Measurements from ENCODE around the gene RAI2. TPM values are rescaled to one million over a fixed set of nuclear protein-coding genes. Genes with fewer than 3 reads are reported as not detected.

Gene RAI2
- total RNA-seq, 1 donor from 2014 or later: 32.1 TPM

DNA sequence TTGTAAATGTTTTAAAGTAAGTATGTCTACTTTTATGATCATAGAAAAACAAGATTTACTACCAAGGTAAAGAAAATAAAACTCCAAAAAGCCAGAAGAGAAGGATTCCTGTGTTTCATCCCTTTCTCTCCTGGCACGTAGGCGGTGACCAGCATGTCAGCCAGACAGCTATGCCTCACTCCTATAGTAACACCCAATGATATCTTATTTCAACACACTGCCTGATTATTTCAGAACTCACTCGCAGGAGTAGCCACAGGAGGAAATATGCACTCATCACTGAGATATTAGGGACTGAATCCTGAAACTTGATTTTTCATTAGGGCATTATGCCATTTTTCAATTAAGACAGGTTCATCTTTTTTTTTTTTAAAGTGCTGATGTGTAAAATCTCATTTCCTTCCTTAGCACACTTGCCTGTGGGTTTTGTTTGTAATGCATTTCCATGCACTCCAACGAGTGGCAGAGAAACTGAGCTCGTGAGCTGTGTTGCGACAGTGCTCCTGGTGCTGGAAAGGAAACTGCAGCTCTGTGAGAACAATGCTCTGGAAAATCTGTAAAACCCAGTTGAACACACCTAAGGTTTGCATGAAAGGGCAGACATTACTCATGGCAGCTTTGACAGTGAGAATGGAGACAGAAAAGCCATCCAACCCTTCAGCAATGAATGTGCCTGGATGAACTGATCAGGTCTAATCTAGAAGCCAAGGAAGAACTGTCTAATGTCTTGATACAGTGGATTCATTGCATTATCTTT, 18.2 kb downstream of the RAI2 start:
- intact Hi-C loops (cut with DNase I): no loop called here
- Histone ChIP-seq H3K36me3 (no peaks in the 10 kb centered on the region), H3K4me1 (no peaks in the 10 kb centered on the region), H3K27ac (no peak overlapping the region), H3K9me3 (no peaks in the 10 kb centered on the region), H3K4me3 (no peak overlapping the region), H3K27me3 (no peaks in the 10 kb centered on the region)
- DNase-seq (no peak), ATAC-seq (no peak)
- TF ChIP-seq, protein P1, sequence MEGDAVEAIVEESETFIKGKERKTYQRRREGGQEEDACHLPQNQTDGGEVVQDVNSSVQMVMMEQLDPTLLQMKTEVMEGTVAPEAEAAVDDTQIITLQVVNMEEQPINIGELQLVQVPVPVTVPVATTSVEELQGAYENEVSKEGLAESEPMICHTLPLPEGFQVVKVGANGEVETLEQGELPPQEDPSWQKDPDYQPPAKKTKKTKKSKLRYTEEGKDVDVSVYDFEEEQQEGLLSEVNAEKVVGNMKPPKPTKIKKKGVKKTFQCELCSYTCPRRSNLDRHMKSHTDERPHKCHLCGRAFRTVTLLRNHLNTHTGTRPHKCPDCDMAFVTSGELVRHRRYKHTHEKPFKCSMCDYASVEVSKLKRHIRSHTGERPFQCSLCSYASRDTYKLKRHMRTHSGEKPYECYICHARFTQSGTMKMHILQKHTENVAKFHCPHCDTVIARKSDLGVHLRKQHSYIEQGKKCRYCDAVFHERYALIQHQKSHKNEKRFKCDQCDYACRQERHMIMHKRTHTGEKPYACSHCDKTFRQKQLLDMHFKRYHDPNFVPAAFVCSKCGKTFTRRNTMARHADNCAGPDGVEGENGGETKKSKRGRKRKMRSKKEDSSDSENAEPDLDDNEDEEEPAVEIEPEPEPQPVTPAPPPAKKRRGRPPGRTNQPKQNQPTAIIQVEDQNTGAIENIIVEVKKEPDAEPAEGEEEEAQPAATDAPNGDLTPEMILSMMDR (IDR thresholded peaks at IDR 0.05): no peak

DNA sequence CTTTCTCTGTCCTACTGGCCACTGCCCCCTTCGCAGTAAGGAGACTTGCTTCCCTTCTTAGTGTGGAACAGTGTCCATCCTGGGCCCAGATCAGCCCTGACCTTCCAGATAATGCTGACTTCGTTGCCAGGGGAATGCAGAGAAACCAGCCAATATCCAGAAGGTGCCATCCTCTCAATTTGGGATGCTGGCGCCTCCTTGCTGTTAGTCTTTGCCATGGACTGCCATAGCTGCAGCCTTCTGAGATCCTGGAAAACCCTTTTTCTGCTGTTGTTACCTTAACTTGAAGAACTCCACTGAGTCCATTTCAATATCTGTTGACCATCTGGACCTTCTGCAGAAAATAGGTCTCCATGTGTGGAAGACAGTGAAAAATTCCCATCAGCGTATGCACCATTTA, 21.8 kb downstream of the RAI2 start:
- no peak for ATAC-seq
- TF ChIP-seq, protein P1 (IDR thresholded peaks at IDR 0.05): no peak

DNA sequence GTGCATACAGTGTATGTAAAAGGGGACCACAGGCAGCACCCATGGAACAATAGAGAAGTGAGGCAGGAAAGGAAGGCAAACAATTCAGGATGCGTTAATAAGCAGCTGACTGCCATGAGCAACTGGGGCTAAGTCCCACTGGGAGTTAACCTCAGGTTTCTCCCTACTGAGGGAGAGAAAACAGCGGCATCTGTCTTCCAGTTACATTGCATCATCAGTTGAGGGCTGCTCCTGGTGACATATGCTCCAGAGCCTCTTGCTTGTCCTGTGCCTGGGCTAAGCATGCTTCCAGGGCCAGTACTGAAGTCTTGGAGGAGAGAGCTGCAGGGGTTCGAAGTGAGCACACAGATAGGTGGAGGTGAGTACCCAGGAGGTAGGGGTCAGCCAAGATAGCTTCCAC, 24.3 kb downstream of the RAI2 start:
- TF ChIP-seq, protein P1 (IDR thresholded peaks at IDR 0.05): no peak
- Histone ChIP-seq H3K27me3 (no peaks in the 10 kb centered on the region), H3K4me3 (no peak overlapping the region), H3K9me3 (no peaks in the 10 kb centered on the region), H3K36me3 (no peaks in the 10 kb centered on the region), H3K27ac (no peak overlapping the region), H3K4me1 (no peaks in the 10 kb centered on the region)
- ATAC-seq (no peak), DNase-seq (no peak)
- intact Hi-C loops (cut with DNase I): no loop called here

More for the DNA sequence above, 21.8 kb downstream of the RAI2 start:
- DNase-seq: no peak
- H3K4me1 ChIP-seq: no peaks in the 10 kb centered on the region
- no peaks in the 10 kb centered on the region for H3K27me3 ChIP-seq
- intact Hi-C loops (cut with DNase I): no loop called here
- no peak overlapping the region for H3K27ac ChIP-seq
- no peaks in the 10 kb centered on the region for H3K9me3 ChIP-seq
- no peaks in the 10 kb centered on the region for H3K36me3 ChIP-seq
- no peak overlapping the region for H3K4me3 ChIP-seq

DNA sequence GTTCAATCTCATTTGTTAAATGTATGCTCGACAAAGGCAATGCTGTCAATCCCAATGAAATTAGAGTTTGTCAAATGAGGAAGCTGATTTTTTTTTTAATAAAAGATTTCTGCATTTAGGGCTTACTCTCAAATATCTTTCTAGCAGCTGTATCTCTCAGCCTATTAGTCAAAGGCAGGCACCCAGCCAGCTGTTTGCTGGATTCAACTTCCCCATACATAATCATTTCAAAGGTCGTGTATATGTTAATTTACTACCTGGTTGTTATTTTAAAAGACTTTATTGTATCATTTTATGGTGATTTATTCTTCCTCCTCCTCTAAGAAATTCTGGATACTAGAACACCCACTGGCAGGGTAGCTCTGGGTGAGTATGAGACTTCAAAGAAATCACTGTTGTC, 27.1 kb downstream of the RAI2 start:
- intact Hi-C loops (cut with DNase I): no loop called here
- ATAC-seq (no peak), DNase-seq (no peak)
- Histone ChIP-seq H3K27ac (no peak overlapping the region), H3K36me3 (no peaks in the 10 kb centered on the region), H3K27me3 (no peaks in the 10 kb centered on the region), H3K4me1 (no peaks in the 10 kb centered on the region), H3K9me3 (no peaks in the 10 kb centered on the region), H3K4me3 (no peak overlapping the region)
- TF ChIP-seq, protein P1 (IDR thresholded peaks at IDR 0.05): no peak

DNA sequence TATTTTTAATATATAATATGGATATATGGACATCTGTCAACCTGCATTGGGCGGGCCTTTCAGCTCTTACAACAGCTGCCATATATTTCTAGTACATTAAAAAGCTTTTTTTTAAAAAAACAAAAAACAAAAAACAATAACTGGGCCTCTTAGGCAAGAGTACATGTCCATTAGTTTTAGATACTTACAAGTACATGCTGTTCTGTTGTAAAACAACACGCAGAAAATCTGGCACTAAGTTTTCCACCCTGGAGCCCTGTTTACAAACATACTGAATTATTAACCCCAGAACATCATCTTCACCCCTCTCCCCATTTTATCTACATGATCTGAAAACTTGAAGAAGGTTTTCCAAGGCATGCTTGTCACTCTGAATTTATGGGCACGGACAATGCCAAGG, 29.8 kb downstream of the RAI2 start:
- Histone ChIP-seq H3K27ac (no peak overlapping the region), H3K4me1 (no peaks in the 10 kb centered on the region), H3K27me3 (no peaks in the 10 kb centered on the region), H3K9me3 (no peaks in the 10 kb centered on the region), H3K36me3 (no peaks in the 10 kb centered on the region), H3K4me3 (no peak overlapping the region)
- TF ChIP-seq, protein P1 (IDR thresholded peaks at IDR 0.05): no peak
- DNase-seq (no peak), ATAC-seq (no peak)
- intact Hi-C loops (cut with DNase I): no loop called here

Measured in upper lobe of right lung (tissue), 1 donor.